ENCODE data around the gene HMGXB3. TPM values are rescaled to one million over a fixed set of nuclear protein-coding genes. Genes with fewer than 3 reads are reported as not detected.
A peak's percentile ranks its signal among the peaks of the same experiment; 100 is the strongest.

Gene HMGXB3
- total and polyA plus RNA-seq, 2 of the 13 experiments (the other 11 are each of a cell fraction or from before 2014, with no cell fraction given), result 18.8 to 23.8 TPM

GRCh38 chr5:150000256-150000989 lies at the start of gene HMGXB3, which contains the start of gene TIGD6 (continued):
- TF ChIP-seq KIAA2018 (CRISPR knock-in tag; IDR thresholded peaks at IDR 0.05; ENCODE audit: borderline replicate concordance) (0 out of 2 replicates have a peak, but pooled peaks have one; percentile 15), MAFF (IDR thresholded peaks at IDR 0.05; ENCODE audit: low read depth, low read length) (no peak), ZNF496 (CRISPR knock-in tag; IDR thresholded peaks at IDR 0.05; ENCODE audit: insufficient replicate concordance) (no peak), TGIF2 (CRISPR knock-in tag; IDR thresholded peaks at IDR 0.05) (no peak; the same call in none of the 2 replicates), PATZ1 (CRISPR knock-in tag; IDR thresholded peaks at IDR 0.05) (peak; percentile 73; the same call in 1 of the 2 replicates), ZNF446 (CRISPR knock-in tag; IDR thresholded peaks at IDR 0.05) (peak; percentile 91; the same call in 1 of the 2 replicates), ZNF512B (CRISPR knock-in tag; IDR thresholded peaks at IDR 0.05; ENCODE audit: borderline replicate concordance) (peak; percentile 73; the same call in 1 of the 2 replicates), ZBTB7A (CRISPR knock-in tag; IDR thresholded peaks at IDR 0.05) (no peak; the same call in 1 of the 2 replicates), ZBTB20 (CRISPR knock-in tag; IDR thresholded peaks at IDR 0.05; ENCODE audit: borderline replicate concordance, low read depth) (0 out of 2 replicates have a peak, but pooled peaks have one; percentile 51), E2F1 (CRISPR knock-in tag; IDR thresholded peaks at IDR 0.05) (no peak), MED13 (CRISPR knock-in tag; IDR thresholded peaks at IDR 0.05) (0 out of 2 replicates have a peak, but pooled peaks have one; percentile 42), NR2C2 (CRISPR knock-in tag; IDR thresholded peaks at IDR 0.05; ENCODE audit: borderline replicate concordance) (peak; percentile 99), TAF1 (CRISPR knock-in tag; IDR thresholded peaks at IDR 0.05) (peak; percentile 88)
